Naive thymus-derived CD4-positive, alpha-beta T cell (primary cell): ENCODE measurements around the gene NUP93. TPM values are rescaled to one million over a fixed set of nuclear protein-coding genes. Genes with fewer than 3 reads are reported as not detected.

Experiments used
- ATAC-seq: fragments of 150-1000 bp; cut with Tn5 transposase; 2 replicates; pipeline ENCODE4 v1.10.0; 2021; ENCODE audit warnings: mild to moderate bottlenecking, moderate library complexity
- CTCF ChIA-PET: fragments of 350-600 bp; sonication (Branson Sonifier 250); formaldehyde crosslinking; loops from one replicate; lab custom pipeline; 2021; ENCODE audit warnings: antibody characterized with exemption; lab: Charles Lee
- POLR2A ChIA-PET: fragments of 350-600 bp; sonication (Branson Sonifier 250); formaldehyde crosslinking; loops from one replicate; lab custom pipeline; 2021; ENCODE audit warnings: antibody characterized with exemption, inconsistent platforms; lab: Charles Lee
- DNase-seq, 9 donors: peaks; one replicate each; pipeline versions ENCODE4 v3.0.0 to v3.0.0-alpha.2; 2020 to 2022; ENCODE audit warnings: mixed read lengths in 1 of 9
- H3K27ac ChIP-seq: one replicate; pipeline ENCODE4 v1.7.0; 2013; ENCODE audit warnings: mild to moderate bottlenecking, low read depth, low read length, moderate library complexity
- H3K27me3 ChIP-seq, 2 donors: one replicate each; pipeline ENCODE4 v1.7.0; 2013; ENCODE audit warnings: low read length in 2 of 2, mild to moderate bottlenecking in 2 of 2, moderate library complexity in 2 of 2; ENCODE audit not compliant: control insufficient read depth in 2 of 2, insufficient read depth in 2 of 2
- H3K36me3 ChIP-seq, 3 experiments: 1 replicate in 2 of 3; 2 replicates in 1 of 3; pipeline ENCODE4 v1.7.0; 2013; ENCODE audit warnings: low read length in 3 of 3, mild to moderate bottlenecking in 3 of 3, moderate library complexity in 1 of 3; ENCODE audit not compliant: insufficient read depth in 3 of 3, control insufficient read depth in 2 of 3
- H3K4me1 ChIP-seq, 2 donors: one replicate each; pipeline ENCODE4 v1.7.0; 2013; ENCODE audit warnings: low read length in 2 of 2, mild to moderate bottlenecking in 2 of 2, moderate library complexity in 1 of 2; ENCODE audit not compliant: control insufficient read depth in 2 of 2, insufficient read depth in 2 of 2
- H3K4me3 ChIP-seq: 2 replicates; pipeline ENCODE4 v1.7.0; 2013; ENCODE audit warnings: mild to moderate bottlenecking, low read length
- H3K9me3 ChIP-seq, 3 experiments: 1 replicate in 2 of 3; 2 replicates in 1 of 3; pipeline ENCODE4 v1.7.0; 2013; ENCODE audit warnings: low read length in 3 of 3; ENCODE audit not compliant: control insufficient read depth in 2 of 3
- H3K27ac Mint-ChIP-seq, 9 donors: one replicate each; pipeline ENCODE4 v1.8.0; 2020 to 2022; ENCODE audit warnings: mixed read lengths in 9 of 9, mild to moderate bottlenecking in 8 of 9, moderate library complexity in 5 of 9, inconsistent platforms in 2 of 9
- H3K27me3 Mint-ChIP-seq, 5 donors: one replicate each; pipeline ENCODE4 v1.8.0; 2021 to 2022; ENCODE audit warnings: mixed read lengths in 5 of 5, mild to moderate bottlenecking in 1 of 5
- H3K36me3 Mint-ChIP-seq, 5 donors: one replicate each; pipeline ENCODE4 v1.8.0; 2020 to 2022; ENCODE audit warnings: mixed read lengths in 5 of 5, mild to moderate bottlenecking in 3 of 5, inconsistent platforms in 1 of 5
- H3K4me1 Mint-ChIP-seq, 7 donors: one replicate each; pipeline ENCODE4 v1.8.0; 2020 to 2022; ENCODE audit warnings: mixed read lengths in 7 of 7, mild to moderate bottlenecking in 3 of 7, inconsistent platforms in 1 of 7
- H3K4me3 Mint-ChIP-seq, 10 donors: one replicate each; pipeline ENCODE4 v1.8.0; 2020 to 2022; ENCODE audit warnings: mild to moderate bottlenecking in 10 of 10, mixed read lengths in 10 of 10, moderate library complexity in 6 of 10, inconsistent platforms in 2 of 10
- H3K9me3 Mint-ChIP-seq, 11 donors: one replicate each; pipeline ENCODE4 v1.8.0; 2020 to 2022; ENCODE audit warnings: mixed read lengths in 11 of 11, mild to moderate bottlenecking in 4 of 11, inconsistent platforms in 1 of 11, moderate library complexity in 1 of 11
- intact Hi-C, 2 donors: fragments of 100-400 bp; cut with micrococcal nuclease; formaldehyde crosslinking; loops; one replicate each; pipeline ENCODE4 v1.15.1; 2023
- polyA plus RNA-seq, 2 donors: library from polyadenylated mRNA; unstranded; fragments of 300-500 nt; fragmentation: Illumina TruSeq; gene quantifications; one replicate each; pipeline ENCODE4 v1.2.3, GENCODE V29; 2021
- total RNA-seq, 6 experiments: library from RNA in 5 of 6; stranded (reverse) in 5 of 6; gene quantifications; 1 replicate in 5 of 6; 2 replicates in 1 of 6; pipeline ENCODE4 v1.2.3 and lab custom pipeline; 2021 to 2026

The NUP93 gene
- total and polyA plus RNA-seq, 7 experiments from 2014 or later = 53.0 to 90.5 (median 64.5) TPM

- Mint-ChIP-seq H3K9me3 (no peaks in the 10 kb centered on the region), H3K4me1 (peaks cover 20 to 52% (median 33%) of the 10 kb centered on the region in 7 donors), H3K4me3 (no peak overlapping the region), H3K27me3 (no peaks in the 10 kb centered on the region), H3K36me3 (peaks cover 0 to 18% (median 11%) of the 10 kb centered on the region in 5 donors), H3K27ac (peak overlapping the region in 1 of 9 donors; percentile 14)
- Histone ChIP-seq H3K9me3 (no peaks in the 10 kb centered on the region), H3K27me3 (no peaks in the 10 kb centered on the region), H3K4me3 (no peak overlapping the region), H3K27ac (no peak overlapping the region), H3K36me3 (no peaks in the 10 kb centered on the region), H3K4me1 (no peaks in the 10 kb centered on the region)
- ATAC-seq (no peak), DNase-seq (no peak)
- CTCF ChIA-PET = no interaction called here
- intact Hi-C loops = no loop called here
- POLR2A ChIA-PET = no interaction called here
These were observed 12.4 kb downstream of the NUP93 start for GRCh38 chr16:56742030-56742984.

DNA sequence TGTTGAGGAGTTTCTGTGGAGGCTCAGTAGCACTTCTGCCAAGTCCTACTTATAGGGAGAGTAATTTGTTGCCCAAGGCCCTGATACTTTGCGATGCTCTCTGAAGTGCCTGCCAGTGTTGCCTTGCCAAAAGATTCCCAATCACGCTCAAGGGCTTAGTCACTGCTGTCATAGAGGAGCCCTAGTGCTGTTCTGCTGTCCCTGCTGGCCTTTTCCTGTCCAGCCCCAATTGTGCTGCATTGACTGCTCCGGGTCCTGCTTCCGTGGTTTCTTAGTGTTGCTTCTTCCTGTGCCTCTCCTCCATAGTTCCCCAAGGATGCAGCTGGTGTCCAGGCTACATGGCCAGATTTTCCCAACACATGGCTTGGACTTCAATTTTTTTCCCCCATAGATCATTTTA is 13.9 kb downstream of the NUP93 start:
- H3K4me1 ChIP-seq = no peaks in the 10 kb centered on the region

GRCh38 chr16:56744996-56745640 is 15.2 kb downstream of the NUP93 start:
- intact Hi-C loops = no loop called here
- H3K36me3 ChIP-seq = peaks cover 0 to 19% (median 4%) of the 10 kb centered on the region in 3 experiments

More for the DNA sequence above, 13.9 kb downstream of the NUP93 start:
- DNase-seq (no peak), ATAC-seq (no peak)
- intact Hi-C loops = no loop called here
- Histone ChIP-seq H3K9me3 (no peaks in the 10 kb centered on the region), H3K27me3 (no peaks in the 10 kb centered on the region), H3K36me3 (peaks cover 0 to 10% (median 4%) of the 10 kb centered on the region in 3 experiments), H3K4me3 (no peak overlapping the region), H3K27ac (no peak overlapping the region)
- Mint-ChIP-seq H3K9me3 (no peaks in the 10 kb centered on the region), H3K4me3 (no peak overlapping the region), H3K27me3 (no peaks in the 10 kb centered on the region), H3K4me1 (peaks cover 21 to 41% (median 25%) of the 10 kb centered on the region in 7 donors), H3K36me3 (peaks cover 4 to 16% (median 13%) of the 10 kb centered on the region in 5 donors), H3K27ac (no peak overlapping the region)
- ChIA-PET POLR2A (no interaction called here), CTCF (interaction anchor here (0.5 kb wide), 1 partner anchor 41 kb away, joined by 5 read pairs; no protein-coding TSS in a partner anchor)

DNA sequence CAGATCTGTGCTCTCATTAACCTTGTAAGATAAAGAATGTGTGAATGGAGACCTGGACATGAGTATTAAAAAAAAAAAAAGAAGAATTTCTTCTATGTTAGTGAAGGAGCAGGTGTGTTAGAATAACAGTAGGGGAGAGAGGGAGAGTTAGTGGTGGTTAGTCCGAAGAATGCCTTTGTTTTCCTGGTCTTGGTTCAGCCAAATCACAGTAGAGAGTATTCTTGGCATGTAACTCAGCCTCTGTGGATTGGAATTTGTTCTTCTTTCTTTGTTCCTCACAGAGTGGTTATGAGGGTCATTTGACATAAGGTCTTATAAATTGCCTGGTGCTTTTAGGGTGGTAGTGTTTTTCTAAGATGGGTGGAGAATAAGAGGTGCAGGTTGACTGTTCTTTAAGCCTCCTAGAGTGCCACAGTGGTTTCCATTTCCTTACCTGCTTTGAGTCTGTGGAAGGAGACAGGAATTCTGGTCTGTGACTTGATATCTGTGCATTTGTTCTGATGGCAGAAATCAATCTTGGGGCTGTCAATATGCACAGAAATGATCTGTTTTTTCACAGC is 17.6 kb downstream of the NUP93 start:
- H3K9me3 Mint-ChIP-seq = no peaks in the 10 kb centered on the region
- intact Hi-C loops = no loop called here
- H3K4me1 ChIP-seq = no peaks in the 10 kb centered on the region
- H3K36me3 Mint-ChIP-seq = peaks cover 15 to 45% (median 34%) of the 10 kb centered on the region in 5 donors
- no peak for DNase-seq
- H3K9me3 ChIP-seq = no peaks in the 10 kb centered on the region
- ChIA-PET POLR2A (no interaction called here), CTCF (no interaction called here)
- no peak overlapping the region for H3K27ac ChIP-seq
- H3K36me3 ChIP-seq = peaks cover 0 to 26% (median 4%) of the 10 kb centered on the region in 3 experiments
- ATAC-seq = no peak
- H3K4me1 Mint-ChIP-seq = peaks cover 18 to 34% (median 22%) of the 10 kb centered on the region in 7 donors
- no peaks in the 10 kb centered on the region for H3K27me3 Mint-ChIP-seq
- no peaks in the 10 kb centered on the region for H3K27me3 ChIP-seq
- no peak overlapping the region for H3K4me3 Mint-ChIP-seq
- peak overlapping the region in 3 of 9 donors; percentile 0 to 32 (median 16) for H3K27ac Mint-ChIP-seq
- no peak overlapping the region for H3K4me3 ChIP-seq

More at GRCh38 chr16:56744996-56745640, 15.2 kb downstream of the NUP93 start:
- ATAC-seq (no peak), DNase-seq (no peak)
- POLR2A ChIA-PET = no interaction called here
- no peaks in the 10 kb centered on the region for H3K9me3 Mint-ChIP-seq
- peaks cover 10 to 25% (median 22%) of the 10 kb centered on the region in 5 donors for H3K36me3 Mint-ChIP-seq
- H3K4me1 Mint-ChIP-seq = peaks cover 21 to 44% (median 29%) of the 10 kb centered on the region in 7 donors
- no peaks in the 10 kb centered on the region for H3K27me3 ChIP-seq
- no peak overlapping the region for H3K4me3 ChIP-seq
- no peaks in the 10 kb centered on the region for H3K4me1 ChIP-seq
- H3K27ac ChIP-seq = no peak overlapping the region
- no peak overlapping the region for H3K4me3 Mint-ChIP-seq
- H3K9me3 ChIP-seq = no peaks in the 10 kb centered on the region
- CTCF ChIA-PET = no interaction called here
- no peaks in the 10 kb centered on the region for H3K27me3 Mint-ChIP-seq
- peak overlapping the region in 2 of 9 donors; percentile 24 to 51 for H3K27ac Mint-ChIP-seq

GRCh38 chr16:56748191-56748590 is 18.3 kb downstream of the NUP93 start:
- ChIA-PET CTCF (no interaction called here), POLR2A (interaction anchor here (1.6 kb wide), 1 partner anchor 91 kb away, joined by 4 read pairs; no protein-coding TSS in a partner anchor)
- peaks cover 17 to 34% (median 22%) of the 10 kb centered on the region in 7 donors for H3K4me1 Mint-ChIP-seq
- no peak overlapping the region for H3K27ac ChIP-seq
- peaks cover 0 to 2% (median 0%) of the 10 kb centered on the region in 11 donors for H3K9me3 Mint-ChIP-seq
- H3K9me3 ChIP-seq = no peaks in the 10 kb centered on the region
- H3K27me3 Mint-ChIP-seq = no peaks in the 10 kb centered on the region
- peaks cover 0 to 26% (median 4%) of the 10 kb centered on the region in 3 experiments for H3K36me3 ChIP-seq
- H3K4me3 Mint-ChIP-seq = no peak overlapping the region
- DNase-seq (no peak), ATAC-seq (no peak)
- intact Hi-C loops = no loop called here
- H3K27ac Mint-ChIP-seq = peak overlapping the region in 1 of 9 donors; percentile 16
- no peaks in the 10 kb centered on the region for H3K4me1 ChIP-seq
- H3K27me3 ChIP-seq = no peaks in the 10 kb centered on the region
- H3K36me3 Mint-ChIP-seq = peaks cover 20 to 51% (median 40%) of the 10 kb centered on the region in 5 donors
- H3K4me3 ChIP-seq = no peak overlapping the region

GRCh38 chr16:56748826-56749225 is 18.9 kb downstream of the NUP93 start:
- no peak for DNase-seq
- POLR2A ChIA-PET = interaction anchor here (0.6 to 1.6 kb wide), 2 partner anchors 11 to 90 kb away, joined by 3 to 4 read pairs; no protein-coding TSS in a partner anchor
- H3K27me3 Mint-ChIP-seq = no peaks in the 10 kb centered on the region
- H3K4me3 ChIP-seq = no peak overlapping the region
- peaks cover 0 to 8% (median 2%) of the 10 kb centered on the region in 11 donors for H3K9me3 Mint-ChIP-seq
- peaks cover 25 to 55% (median 46%) of the 10 kb centered on the region in 5 donors for H3K36me3 Mint-ChIP-seq
- peak overlapping the region in 2 of 9 donors; percentile 38 to 56 for H3K27ac Mint-ChIP-seq
- H3K27ac ChIP-seq = no peak overlapping the region
- ATAC-seq = no peak
- H3K36me3 ChIP-seq = peaks cover 0 to 27% (median 4%) of the 10 kb centered on the region in 3 experiments
- no peaks in the 10 kb centered on the region for H3K4me1 ChIP-seq
- CTCF ChIA-PET = no interaction called here
- intact Hi-C loops = no loop called here
- H3K27me3 ChIP-seq = no peaks in the 10 kb centered on the region
- no peaks in the 10 kb centered on the region for H3K9me3 ChIP-seq
- H3K4me3 Mint-ChIP-seq = no peak overlapping the region
- H3K4me1 Mint-ChIP-seq = peaks cover 15 to 32% (median 21%) of the 10 kb centered on the region in 7 donors
